NCI-H128 (cell line): ENCODE measurements around the gene TMEM207.

ENCODE experiments used
- DNase-seq: peaks from one replicate; lab custom pipeline; 2025; ENCODE audit not compliant: unreplicated experiment; lab: John Stamatoyannopoulos, UW

The TMEM207 gene

DNA sequence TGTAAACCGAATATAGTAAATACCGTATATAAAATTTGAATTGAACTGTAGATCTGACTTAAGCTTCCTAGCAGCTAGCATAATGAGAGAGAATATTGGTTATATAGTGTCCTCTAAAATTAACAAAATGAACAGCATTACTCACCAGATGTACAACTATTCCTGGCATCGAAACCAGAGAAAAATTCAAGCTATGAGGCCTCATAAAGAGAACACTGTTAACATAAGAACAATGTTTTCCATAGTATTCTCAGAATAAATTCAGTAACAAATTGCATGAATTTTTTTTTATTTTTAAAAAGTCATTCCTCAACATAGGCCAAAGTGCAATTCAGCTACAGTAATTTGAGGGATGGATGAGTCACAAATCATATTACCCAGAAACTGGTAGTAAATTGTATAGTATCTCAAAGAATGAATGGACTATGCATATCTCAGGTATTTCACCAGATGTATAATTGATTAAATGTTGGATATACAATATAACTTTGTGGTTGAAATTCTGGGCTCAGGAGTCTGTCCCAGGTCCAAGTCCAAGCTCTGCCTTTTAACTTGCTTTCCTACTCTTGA, 5.0 kb downstream of the TMEM207 start:
- no peak for DNase-seq

- DNase-seq: no peak
Measured at GRCh38 chr3:190444006-190444405, 5.7 kb downstream of the TMEM207 start.

GRCh38 chr3:190443257-190443656, 6.4 kb downstream of the TMEM207 start:
- no peak for DNase-seq

DNA sequence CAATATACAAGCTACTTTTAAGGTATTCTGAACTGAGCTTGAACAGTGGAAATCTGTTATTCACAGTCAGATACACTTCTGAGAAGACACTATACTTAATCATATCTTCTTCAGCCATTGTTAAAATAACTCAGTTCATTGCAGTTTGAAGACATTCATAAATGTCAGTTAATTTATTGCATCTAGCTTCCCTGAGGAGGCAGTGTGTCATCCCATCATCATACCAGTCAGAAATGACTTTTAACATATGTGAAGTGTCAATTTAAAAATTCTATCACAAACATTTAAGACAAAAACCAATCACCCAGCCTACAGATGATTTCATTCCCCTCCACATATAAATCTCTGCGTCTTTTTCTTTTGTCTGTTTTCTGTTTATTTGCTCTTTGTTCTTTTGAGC, 7.5 kb downstream of the TMEM207 start:
- DNase-seq: no peak

DNA sequence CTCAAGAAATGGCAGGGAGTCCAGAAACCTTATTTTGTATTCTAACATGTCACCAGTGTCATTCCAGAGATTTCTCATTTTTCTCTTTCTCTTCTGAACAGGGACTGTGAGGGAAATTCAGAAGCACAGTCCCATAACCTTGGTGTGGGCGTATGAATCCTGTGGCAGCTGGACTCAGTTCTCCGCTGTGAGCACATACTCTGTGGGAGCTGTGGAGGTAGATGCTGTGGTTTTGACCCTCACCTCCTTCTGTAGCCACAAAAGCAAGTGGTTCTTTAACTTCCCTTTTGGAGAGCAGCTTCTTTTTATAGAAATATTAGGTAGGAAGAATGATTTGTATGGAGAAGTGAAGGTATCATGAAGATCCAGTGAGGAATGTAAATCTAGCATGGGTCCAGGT, 13.4 kb downstream of the TMEM207 start:
- DNase-seq: no peak

DNA sequence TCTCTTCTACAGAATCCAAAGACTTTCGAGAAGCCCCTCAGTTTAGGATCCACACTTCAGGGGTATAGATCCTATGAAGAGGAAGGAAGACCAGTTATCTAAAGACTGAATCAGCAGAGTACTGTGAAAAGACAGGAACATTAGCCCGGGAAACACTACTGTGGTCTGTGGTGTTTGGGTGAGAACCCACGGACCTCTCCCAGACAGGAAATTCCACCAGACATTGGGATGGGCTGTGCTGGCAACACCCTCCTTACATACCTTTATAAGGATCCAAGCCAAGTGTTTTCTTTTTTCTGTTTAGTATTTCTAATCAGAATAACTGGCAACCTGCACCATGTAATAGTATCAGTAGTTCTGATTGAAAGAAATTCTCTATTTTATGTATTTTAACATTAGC, 14.1 kb downstream of the TMEM207 start:
- DNase-seq: no peak

DNA sequence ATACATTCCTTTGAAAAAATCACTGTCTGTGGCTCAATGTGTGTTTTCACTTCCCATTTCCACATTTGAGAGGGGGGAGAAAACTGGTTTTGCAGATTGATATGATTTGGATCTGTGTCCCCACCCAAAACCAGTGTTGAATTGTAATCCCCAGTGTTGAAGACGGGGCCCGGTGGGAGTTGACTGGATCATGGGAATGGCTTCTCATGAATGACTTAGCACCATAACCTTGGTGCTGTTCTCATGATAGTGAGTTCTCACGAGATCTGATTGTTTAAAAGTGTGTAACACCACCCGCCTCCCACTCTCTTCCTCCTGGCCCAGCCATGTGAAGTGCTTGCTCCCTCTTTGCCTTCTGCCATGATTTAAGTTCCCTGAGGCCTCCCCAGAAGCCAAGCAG, 16.1 kb downstream of the TMEM207 start:
- no peak for DNase-seq

- no peak for DNase-seq
Measured at GRCh38 chr3:190432216-190432615, 17.5 kb downstream of the TMEM207 start.

DNA sequence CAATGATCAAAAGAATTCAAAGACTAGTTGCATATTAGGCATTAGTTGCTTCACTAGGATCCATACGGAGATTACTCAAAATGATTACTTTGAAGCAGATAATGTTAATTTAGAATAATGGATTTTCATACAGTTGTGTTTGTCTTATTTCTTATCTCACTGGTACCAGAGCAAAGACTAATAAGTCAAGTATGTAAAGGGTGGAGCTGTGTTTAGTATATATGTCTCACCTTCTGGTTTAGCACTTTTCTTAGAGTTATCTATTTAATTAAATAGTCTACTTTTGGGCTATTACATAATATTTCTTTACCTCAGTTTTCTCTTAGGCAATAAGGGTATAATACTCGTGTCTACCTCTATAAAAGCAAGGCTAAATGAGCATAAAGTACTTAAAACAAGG, 18.8 kb downstream of the TMEM207 start:
- no peak for DNase-seq

GRCh38 chr3:190429681-190430080, 20.0 kb downstream of the TMEM207 start:
- no peak for DNase-seq

DNA sequence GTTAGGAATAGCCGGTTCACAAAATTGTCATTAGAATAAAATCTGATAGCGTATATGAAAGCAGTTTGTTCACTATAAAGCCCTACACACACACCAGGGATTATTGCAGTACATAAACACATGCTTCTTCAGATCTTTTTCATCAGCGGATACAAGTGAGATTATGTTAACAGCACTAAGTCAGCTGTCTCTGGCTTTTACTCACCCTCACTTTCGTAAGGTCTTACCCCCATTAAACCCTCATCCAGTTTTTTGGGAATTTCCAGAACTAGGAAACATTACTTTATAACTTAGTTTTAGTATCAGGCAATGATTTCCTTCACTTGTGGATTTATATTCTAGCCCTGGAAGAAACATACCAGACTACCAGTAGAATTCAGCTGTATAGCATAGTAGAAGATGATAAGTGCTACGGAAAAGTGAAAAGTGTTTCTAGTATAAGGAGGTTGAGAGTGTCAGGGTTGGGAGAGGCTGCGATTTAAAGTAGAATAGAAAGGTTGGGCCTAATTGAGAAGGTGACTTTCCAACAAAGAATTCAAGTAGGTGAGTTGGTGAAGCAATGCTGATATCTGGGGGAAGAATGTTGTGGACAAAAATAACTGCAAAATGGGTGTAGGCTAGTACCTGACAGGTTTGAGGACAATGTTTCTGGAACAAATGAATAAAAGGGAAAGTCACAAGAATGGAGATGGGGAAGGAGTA, 22.7 kb downstream of the TMEM207 start:
- DNase-seq: no peak

GRCh38 chr3:190425833-190426232, 23.9 kb downstream of the TMEM207 start:
- DNase-seq: no peak

- no peak for DNase-seq
Measured at GRCh38 chr3:190424478-190425439, 24.9 kb downstream of the TMEM207 start.

DNA sequence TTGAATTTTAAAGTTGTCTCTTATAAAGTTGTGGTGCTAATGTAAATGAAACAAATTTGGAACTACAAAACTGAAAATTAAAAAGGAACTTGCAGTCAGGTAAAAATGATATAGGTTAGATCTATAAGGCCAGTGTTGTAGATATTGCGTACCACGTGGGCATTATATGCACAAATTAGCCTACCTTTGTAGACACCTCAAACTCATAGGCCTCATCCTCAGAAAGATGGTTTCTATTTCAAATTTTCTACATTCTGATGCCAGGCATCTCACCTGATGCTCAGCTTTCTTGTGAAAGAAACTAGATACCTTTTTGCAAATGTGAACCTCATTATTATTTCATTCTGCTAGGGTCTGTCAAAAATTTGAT, 25.6 kb downstream of the TMEM207 start:
- no peak for DNase-seq

GRCh38 chr3:190414297-190414696, 35.4 kb downstream of the TMEM207 start:
- DNase-seq: no peak

DNA sequence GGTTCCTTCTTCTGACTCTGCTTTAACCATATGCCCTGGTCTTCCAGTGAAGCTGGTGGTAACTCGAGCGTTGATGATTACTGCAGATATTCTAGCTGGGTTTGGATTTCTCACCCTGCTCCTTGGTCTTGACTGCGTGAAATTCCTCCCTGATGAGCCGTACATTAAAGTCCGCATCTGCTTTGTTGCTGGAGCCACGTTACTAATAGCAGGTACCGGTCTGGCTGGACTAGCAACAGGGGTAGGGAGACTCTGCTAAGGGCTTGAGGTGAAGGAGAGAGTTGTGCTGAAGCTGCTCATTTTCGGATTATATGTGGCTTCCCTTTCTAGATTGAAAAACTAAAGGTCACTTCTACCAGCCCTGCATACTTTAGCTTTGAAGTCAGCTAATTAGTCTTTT, 45.0 kb downstream of the TMEM207 start:
- DNase-seq: no peak

GRCh38 chr3:190401963-190402362, 47.7 kb downstream of the TMEM207 start:
- DNase-seq: no peak

GRCh38 chr3:190399677-190400076, 50.0 kb downstream of the TMEM207 start:
- DNase-seq: no peak

DNA sequence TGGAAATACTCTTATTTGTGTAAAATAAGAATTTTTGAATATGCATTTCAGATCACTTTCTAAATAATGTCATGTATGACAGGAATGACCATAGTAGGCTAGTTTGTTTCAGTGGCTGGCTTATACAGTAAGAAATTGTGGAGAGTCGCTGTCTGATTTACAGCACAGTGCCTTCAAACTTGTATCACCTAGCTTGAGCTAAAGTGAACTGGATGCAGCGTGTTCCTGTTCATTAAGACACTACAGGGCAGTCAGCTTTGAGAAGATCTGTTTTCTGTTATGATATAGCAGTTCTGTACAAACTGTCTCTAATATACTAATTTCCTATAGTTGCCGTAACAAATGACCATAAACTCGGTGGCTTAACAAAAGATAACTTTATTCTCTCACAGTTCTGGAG, 51.8 kb downstream of the TMEM207 start:
- no peak for DNase-seq

- no peak for DNase-seq
Measured at GRCh38 chr3:190396001-190396400, 53.7 kb downstream of the TMEM207 start.

DNA sequence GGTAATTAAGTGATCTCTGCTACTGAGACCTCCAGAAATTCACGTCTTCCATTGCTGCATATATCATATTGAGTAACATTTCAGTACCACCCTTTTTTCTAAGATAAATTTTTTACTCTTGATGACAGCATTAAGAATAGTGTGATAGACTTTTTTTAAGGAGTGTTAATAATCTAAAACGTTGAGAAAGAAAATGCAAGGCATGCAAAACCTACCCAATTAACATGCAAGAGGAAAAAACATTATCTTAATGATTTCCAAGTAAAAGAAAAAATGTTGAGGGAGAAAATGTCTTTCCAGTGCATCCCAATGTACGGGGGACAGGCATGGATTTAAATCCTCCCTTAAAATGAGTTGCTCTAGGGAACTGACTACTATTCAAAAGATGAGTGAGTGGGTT, 61.0 kb downstream of the TMEM207 start:
- DNase-seq: no peak

GRCh38 chr3:190387578-190388213, 62.0 kb downstream of the TMEM207 start, which contains the start of gene CLDN16:
TSS of gene CLDN16 (plus strand) at chr3:190388163. CDS start at chr3:190388330, 167 bp downstream.
- DNase-seq: no peak
